Esophagus muscularis mucosa (tissue), 4 donors: Measurements from ENCODE around the gene FEZF2. TPM values are rescaled to one million over a fixed set of nuclear protein-coding genes. Genes with fewer than 3 reads are reported as not detected.

Experiments
- DNase-seq: peaks from one replicate; pipeline ENCODE4 v3.0.0-alpha.2; 2017; ENCODE audit errors: extremely low spot score
- H3K27ac ChIP-seq, 4 donors: fragments of 200-600 bp; sonication (generic); replicated peaks in 1 of 4; 1 replicate in 3 of 4; 2 replicates in 1 of 4; pipeline ENCODE4 v1.5.1; 2016 to 2019; ENCODE audit warnings: mild to moderate bottlenecking in 1 of 4
- H3K27me3 ChIP-seq, 4 donors: fragments of 200-600 bp; sonication (generic); one replicate each; pipeline versions ENCODE4 v1.5.1 to v1.6.0; 2016 to 2019
- H3K36me3 ChIP-seq, 4 donors: fragments of 200-600 bp; sonication (generic); one replicate each; pipeline ENCODE4 v1.5.1; 2016 to 2019
- H3K4me1 ChIP-seq, 4 donors: fragments of 200-600 bp; sonication (generic); one replicate each; pipeline ENCODE4 v1.5.1; 2016 to 2019
- H3K4me3 ChIP-seq, 4 donors: fragments of 200-600 bp; sonication (generic); 1 replicate in 2 of 4; 2 replicates in 2 of 4; pipeline ENCODE4 v1.5.1; 2016 to 2019; ENCODE audit warnings: mild to moderate bottlenecking in 4 of 4, moderate library complexity in 1 of 4
- H3K9me3 ChIP-seq, 4 donors: fragments of 200-600 bp; sonication (generic); 1 replicate in 3 of 4; 2 replicates in 1 of 4; pipeline ENCODE4 v1.5.1; 2016 to 2019
- EP300 ChIP-seq: sonication (generic); formaldehyde crosslinking; IDR thresholded peaks from one replicate; pipeline ENCODE4 v1.6.1; 2017; ENCODE audit warnings: antibody characterized with exemption
- POLR2A ChIP-seq: fragments of 450-650 bp; IDR thresholded peaks from one replicate; pipeline ENCODE4 v1.6.1; 2017; ENCODE audit warnings: antibody characterized with exemption, moderate library complexity, mild to moderate bottlenecking, low read depth
- POLR2AphosphoS5 ChIP-seq, 2 donors: sonication (generic); formaldehyde crosslinking; IDR thresholded peaks; one replicate each; pipeline ENCODE4 v1.6.1; 2017; ENCODE audit warnings: antibody characterized with exemption in 2 of 2
- WGBS: methylation state at CpG from one replicate; pipeline ENCODE4 v1.1.5; 2018; 5-methylcytosine and 5-hydroxymethylcytosine counted together
- intact Hi-C: fragments of 100-400 bp; cut with DNase I; formaldehyde crosslinking; loops from one replicate; pipeline ENCODE4 v1.15.1; 2023
- total RNA-seq, 4 donors: library from RNA; depleted of rRNA; stranded (reverse); fragments of >200 nt; gene quantifications; one replicate each; pipeline versions ENCODE4 v1.1.0 to v1.2.1, GENCODE V29; 2016
- TF ChIP-seq, protein P1 (sequence below), 3 experiments: fragments of 200-600 bp in 2 of 3; fragments of 450-650 bp in 1 of 3; sonication (generic) in 2 of 3; IDR thresholded peaks; one replicate each; pipeline ENCODE4 v1.5.1; 2017 to 2019; ENCODE audit warnings: antibody characterized with exemption in 3 of 3, mild to moderate bottlenecking in 2 of 3, moderate library complexity in 1 of 3

Gene FEZF2
- total RNA-seq, 4 donors from 2014 or later, result not detected

GRCh38 chr3:62370858-62371719, 2.3 kb downstream of the FEZF2 start:
- Histone ChIP-seq H3K27me3 (peaks cover 0 to 100% (median 65%) of the 10 kb centered on the region in 4 donors), H3K36me3 (no peaks in the 10 kb centered on the region), H3K4me1 (peaks cover 20 to 75% (median 60%) of the 10 kb centered on the region in 4 donors), H3K4me3 (no peak overlapping the region), H3K9me3 (no peaks in the 10 kb centered on the region), H3K27ac (no peak overlapping the region)
- DNase-seq, result no peak
- TF ChIP-seq, protein P1, sequence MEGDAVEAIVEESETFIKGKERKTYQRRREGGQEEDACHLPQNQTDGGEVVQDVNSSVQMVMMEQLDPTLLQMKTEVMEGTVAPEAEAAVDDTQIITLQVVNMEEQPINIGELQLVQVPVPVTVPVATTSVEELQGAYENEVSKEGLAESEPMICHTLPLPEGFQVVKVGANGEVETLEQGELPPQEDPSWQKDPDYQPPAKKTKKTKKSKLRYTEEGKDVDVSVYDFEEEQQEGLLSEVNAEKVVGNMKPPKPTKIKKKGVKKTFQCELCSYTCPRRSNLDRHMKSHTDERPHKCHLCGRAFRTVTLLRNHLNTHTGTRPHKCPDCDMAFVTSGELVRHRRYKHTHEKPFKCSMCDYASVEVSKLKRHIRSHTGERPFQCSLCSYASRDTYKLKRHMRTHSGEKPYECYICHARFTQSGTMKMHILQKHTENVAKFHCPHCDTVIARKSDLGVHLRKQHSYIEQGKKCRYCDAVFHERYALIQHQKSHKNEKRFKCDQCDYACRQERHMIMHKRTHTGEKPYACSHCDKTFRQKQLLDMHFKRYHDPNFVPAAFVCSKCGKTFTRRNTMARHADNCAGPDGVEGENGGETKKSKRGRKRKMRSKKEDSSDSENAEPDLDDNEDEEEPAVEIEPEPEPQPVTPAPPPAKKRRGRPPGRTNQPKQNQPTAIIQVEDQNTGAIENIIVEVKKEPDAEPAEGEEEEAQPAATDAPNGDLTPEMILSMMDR (IDR thresholded peaks at IDR 0.05), result no peak
- TF ChIP-seq POLR2AphosphoS5 (IDR thresholded peaks at IDR 0.05), result no peak
- no peak for TF ChIP-seq EP300
- no peak for TF ChIP-seq POLR2A
- intact Hi-C loops, result no loop called here
- WGBS, result 5% methylated on average over 29 of the region's 49 CpGs

DNA sequence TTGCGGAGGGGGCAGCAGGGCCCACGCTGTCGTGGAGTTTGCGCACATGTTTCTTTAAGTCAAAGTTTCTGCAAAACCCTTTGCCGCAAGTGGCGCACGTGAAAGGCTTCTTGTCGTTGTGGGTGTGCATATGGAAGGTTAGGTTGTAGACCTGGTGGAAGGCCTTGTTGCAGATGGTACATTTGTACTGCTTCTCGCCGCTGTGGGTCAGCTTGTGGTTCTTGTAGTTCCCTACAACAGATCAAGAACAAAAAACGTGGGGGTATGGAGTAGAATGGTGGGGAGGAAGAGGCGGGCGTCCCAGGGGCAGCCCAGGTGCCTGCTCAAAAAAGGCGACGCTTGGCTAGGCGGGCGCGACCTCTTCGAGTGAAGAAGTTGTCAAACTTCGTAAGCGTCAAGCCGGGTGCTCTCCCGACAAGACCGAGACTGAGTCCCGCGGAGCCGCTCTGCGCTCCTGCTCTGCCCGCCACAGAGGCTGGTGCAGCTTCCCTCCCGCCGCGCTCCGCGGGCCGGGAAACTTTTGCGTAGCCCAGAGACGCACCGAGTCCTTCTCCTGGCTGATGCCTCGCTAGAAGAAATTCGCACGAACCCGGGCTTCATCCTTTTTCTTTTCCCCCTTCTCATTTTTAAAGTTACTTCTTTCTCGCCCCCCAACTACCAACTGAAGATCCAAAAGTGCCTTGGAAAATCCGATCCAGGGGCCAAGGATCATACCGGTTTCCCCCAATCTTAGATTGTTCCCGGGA, 3.1 kb downstream of the FEZF2 start:
- H3K27me3 ChIP-seq, result peaks cover 0 to 100% (median 64%) of the 10 kb centered on the region in 4 donors
- H3K4me3 ChIP-seq, result no peak overlapping the region
- no peaks in the 10 kb centered on the region for H3K9me3 ChIP-seq
- TF ChIP-seq POLR2A, result no peak
- TF ChIP-seq EP300, result no peak
- no peak for TF ChIP-seq POLR2AphosphoS5 (IDR thresholded peaks at IDR 0.05)
- TF ChIP-seq, protein P1 (IDR thresholded peaks at IDR 0.05), result no peak
- peaks cover 20 to 75% (median 60%) of the 10 kb centered on the region in 4 donors for H3K4me1 ChIP-seq
- H3K36me3 ChIP-seq, result no peaks in the 10 kb centered on the region
- 5% methylated on average over 34 of the region's 46 CpGs for WGBS
- no peak for DNase-seq
- H3K27ac ChIP-seq, result no peak overlapping the region
- intact Hi-C loops, result no loop called here

- 9% methylated on average over 12 of the region's 12 CpGs for WGBS
- no peaks in the 10 kb centered on the region for H3K9me3 ChIP-seq
- DNase-seq, result no peak
- peak overlapping the region in 3 of 4 donors; percentile 22 to 32 (median 32) for H3K4me3 ChIP-seq
- H3K4me1 ChIP-seq, result peaks cover 20 to 70% (median 57%) of the 10 kb centered on the region in 4 donors
- no peaks in the 10 kb centered on the region for H3K36me3 ChIP-seq
- peaks cover 0 to 100% (median 62%) of the 10 kb centered on the region in 4 donors for H3K27me3 ChIP-seq
- TF ChIP-seq EP300 (no peak), POLR2AphosphoS5 (IDR thresholded peaks at IDR 0.05) (no peak), POLR2A (no peak)
- TF ChIP-seq, protein P1 (IDR thresholded peaks at IDR 0.05), result no peak
- no peak overlapping the region for H3K27ac ChIP-seq
- intact Hi-C loops, result no loop called here
These were observed 3.9 kb downstream of the FEZF2 start for GRCh38 chr3:62369476-62369743.

DNA sequence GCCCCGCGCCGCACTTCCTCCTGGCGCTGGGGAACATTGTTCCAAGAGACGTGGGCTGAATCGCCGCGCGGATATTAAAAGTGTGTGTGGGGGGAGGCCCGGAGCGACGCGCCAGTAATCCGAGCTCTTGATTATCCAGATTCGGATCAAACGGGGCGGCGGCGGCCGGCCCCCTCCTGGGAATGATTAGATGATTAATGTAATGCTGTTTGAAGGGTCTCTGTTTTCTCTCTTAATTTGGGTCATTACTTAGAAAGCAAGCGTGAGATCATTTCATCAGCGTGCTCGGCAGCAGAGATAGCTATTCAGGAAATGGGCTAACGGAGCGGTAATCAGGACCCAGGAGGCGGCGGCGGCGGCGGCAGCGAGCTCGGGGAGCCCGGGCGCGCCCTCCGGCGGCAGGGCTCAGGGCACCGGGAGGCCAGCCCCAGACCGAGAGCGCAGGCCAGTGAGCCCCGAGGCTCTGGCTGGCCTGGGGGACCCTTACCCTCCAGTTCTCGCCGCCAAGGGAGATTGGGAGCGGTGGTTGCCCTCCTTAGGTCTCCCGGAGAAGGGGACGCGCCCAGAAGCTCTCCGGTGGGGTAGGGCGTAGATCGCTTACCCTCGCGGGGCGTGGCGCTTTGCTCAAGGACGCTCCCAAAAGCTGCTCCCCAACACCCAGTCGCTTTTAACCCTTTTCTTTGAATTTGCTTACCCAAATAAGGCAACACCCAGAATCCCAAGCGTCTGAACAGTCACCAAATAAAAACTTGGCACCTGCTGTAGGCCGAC, 4.5 kb downstream of the FEZF2 start:
- Histone ChIP-seq H3K4me3 (peak overlapping the region in 3 of 4 donors; percentile 22 to 32 (median 32)), H3K36me3 (no peaks in the 10 kb centered on the region), H3K27me3 (peaks cover 0 to 96% (median 60%) of the 10 kb centered on the region in 4 donors), H3K27ac (no peak overlapping the region), H3K9me3 (no peaks in the 10 kb centered on the region), H3K4me1 (peaks cover 14 to 65% (median 52%) of the 10 kb centered on the region in 4 donors)
- TF ChIP-seq, protein P1 (IDR thresholded peaks at IDR 0.05), result no peak
- TF ChIP-seq POLR2A (no peak), EP300 (no peak), POLR2AphosphoS5 (IDR thresholded peaks at IDR 0.05) (no peak)
- no peak for DNase-seq
- intact Hi-C loops, result no loop called here
- WGBS, result 2% methylated on average over 58 of the region's 58 CpGs
